Upper lobe of left lung (tissue), 4 donors: Measurements from ENCODE around the gene SPINK13.

Experiments used
- CTCF ChIP-seq, 6 experiments: fragments of 450-650 bp in 4 of 6; fragments of 200-600 bp in 2 of 6; sonication (generic) in 2 of 6; IDR thresholded peaks; one replicate each; pipeline ENCODE4 v1.5.1; 2016 to 2019; ENCODE audit warnings: antibody characterized with exemption in 6 of 6
- POLR2A ChIP-seq, 4 donors: fragments of 450-650 bp; IDR thresholded peaks; one replicate each; pipeline ENCODE4 v1.5.1; 2016 to 2017; ENCODE audit warnings: antibody characterized with exemption in 4 of 4, mild to moderate bottlenecking in 2 of 4
- POLR2AphosphoS5 ChIP-seq, 2 donors: sonication (generic); formaldehyde crosslinking; IDR thresholded peaks; one replicate each; pipeline ENCODE4 v1.5.1; 2017; ENCODE audit warnings: antibody characterized with exemption in 2 of 2

DNA sequence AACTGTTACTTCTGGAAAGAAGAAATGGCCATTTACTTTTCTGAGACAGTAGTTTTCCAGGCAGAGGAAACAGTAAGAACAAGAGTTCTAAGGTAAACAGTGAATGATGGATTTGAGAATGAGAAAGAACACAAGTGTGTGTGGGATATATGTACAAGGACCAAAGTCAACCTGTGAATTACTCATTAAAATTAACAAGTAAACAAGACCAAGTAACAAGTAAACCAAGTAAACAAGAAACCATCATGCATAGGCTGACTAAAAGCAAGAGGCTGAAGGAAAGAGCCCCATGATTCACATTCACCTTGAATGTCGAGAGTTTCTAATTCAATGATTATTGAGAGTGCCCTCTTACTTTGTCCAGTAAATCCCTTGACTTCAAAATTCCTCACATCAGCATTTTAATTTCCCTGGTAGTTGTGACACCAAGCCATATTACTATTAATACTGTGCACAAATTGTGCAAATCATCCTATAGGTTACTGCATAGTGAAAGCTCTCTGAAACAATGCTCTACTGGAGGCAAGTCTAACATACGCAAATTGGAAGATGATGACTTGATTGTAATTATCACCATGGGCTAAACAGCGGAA is 40.1 kb upstream of the SPINK13 start:
- no peak for TF ChIP-seq CTCF (IDR thresholded peaks at IDR 0.05)
- TF ChIP-seq POLR2AphosphoS5 (IDR thresholded peaks at IDR 0.05), result no peak
- TF ChIP-seq POLR2A (IDR thresholded peaks at IDR 0.05), result no peak
